ENCODE data around the gene BCL11B. TPM values are rescaled to one million over a fixed set of nuclear protein-coding genes. Genes with fewer than 3 reads are reported as not detected.

The BCL11B gene
- total and polyA plus RNA-seq, 10 of the 15 experiments (the other 5 are each of a cell fraction or from before 2014, with no cell fraction given) = 0.38 to 5.5 (median 1.3) TPM

DNA sequence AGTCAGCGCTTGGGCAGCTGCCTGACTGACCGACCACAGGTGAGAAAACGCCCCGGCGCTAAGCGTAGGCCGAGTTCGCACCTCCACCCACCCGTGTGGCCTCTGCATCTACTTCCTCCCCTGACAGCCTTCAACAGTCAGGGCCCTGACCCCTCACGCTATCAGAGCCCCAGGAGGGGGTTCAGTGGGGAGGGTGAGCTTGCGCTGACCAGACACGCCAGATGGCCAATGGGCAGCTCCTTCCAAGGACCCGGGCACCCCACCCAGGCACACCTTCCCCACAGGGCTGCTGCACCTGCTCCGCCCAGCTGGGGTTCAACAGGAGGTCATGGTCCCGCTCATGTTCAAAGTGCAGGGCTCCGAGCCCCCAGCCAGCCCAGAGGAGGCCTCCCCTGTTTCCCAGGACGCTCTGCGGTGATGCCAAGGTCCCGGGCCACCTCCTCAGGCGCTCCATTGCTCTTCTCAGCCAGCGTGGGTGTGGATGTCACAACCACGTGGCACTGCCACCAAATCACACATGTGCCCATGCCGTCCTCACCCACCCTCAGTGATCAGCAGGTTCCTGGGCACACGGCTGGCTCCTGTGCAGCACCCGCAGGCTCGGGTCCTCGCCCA is 48.7 kb upstream of the BCL11B start:
- no peaks in the 10 kb centered on the region for H3K36me3 ChIP-seq (ENCODE audit: control insufficient read depth in 2 of 2, insufficient read depth in 2 of 2, low read length in 1 of 2)
- H3K27me3 ChIP-seq (replicated peaks in 1 of 2; ENCODE audit: control insufficient read depth in 2 of 2, insufficient read depth in 2 of 2, low read length in 1 of 2) = no peaks in the 10 kb centered on the region
- DNase-seq (ENCODE audit: low read depth, low spot score) (no peak), FAIRE-seq (no peak), ATAC-seq (peak; percentile 10; the same call in 1 of the 3 replicates)
- ChIA-PET RAD21 (ENCODE audit: unreplicated experiment) (interaction anchor here (0.7 to 1.5 kb wide), 4 partner anchors 34 to 95 kb away, joined by 3 to 11 read pairs (median 6); no protein-coding TSS in a partner anchor), CTCF (interaction anchor here (1.0 to 2.1 kb wide), 8 partner anchors 17 to 101 kb away, joined by 3 to 27 read pairs (median 7); no protein-coding TSS in a partner anchor), SMC1A (ENCODE audit: uncharacterized antibody, unreplicated experiment) (interaction anchor here (1.0 to 1.2 kb wide), 2 partner anchors 60 to 95 kb away, joined by 3 to 12 read pairs; no protein-coding TSS in a partner anchor), POLR2A (no interaction called here)
- peaks cover 6% of the 10 kb centered on the region for H3K4me1 ChIP-seq (ENCODE audit: control insufficient read depth, insufficient read depth, low read length)
- no peaks in the 10 kb centered on the region for H4K20me1 ChIP-seq (ENCODE audit: control insufficient read depth, insufficient read depth)
- no peak overlapping the region for H2AFZ ChIP-seq (ENCODE audit: control insufficient read depth, low read depth, low read length)
- H3K27ac ChIP-seq (ENCODE audit: control insufficient read depth, insufficient read depth) = no peak overlapping the region
- in situ Hi-C loops (cut with MboI) (no loop called here), intact Hi-C loops (cut with micrococcal nuclease; ENCODE audit: unreplicated experiment) (loop anchor here (2.0 kb wide), 1 partner anchor 94 kb away; no protein-coding TSS in a partner anchor)
- no peaks in the 10 kb centered on the region; the same call in 2 of the 3 replicates for H3K9me3 ChIP-seq (replicated peaks; ENCODE audit: control insufficient read depth, insufficient read depth, low read length)
- H3K79me2 ChIP-seq (ENCODE audit: control insufficient read depth, insufficient read depth, low read length) = no peaks in the 10 kb centered on the region
- no peak overlapping the region for H3K4me2 ChIP-seq (ENCODE audit: control insufficient read depth, insufficient read depth)
- H3K4me3 ChIP-seq = no peak overlapping the region
- H3K9ac ChIP-seq (ENCODE audit: control insufficient read depth, insufficient read depth, low read length) = no peak overlapping the region
- 63% methylated on average over 26 of the region's 27 CpGs for WGBS (ENCODE audit: insufficient coverage, insufficient replicate concordance, low lambda C conversion rate, missing lambda C conversion rate)
- no TSS peak for BruUV-seq (replicated peaks)
- no peak for TF ChIP-seq ETV6 (conservative IDR thresholded peaks at IDR 0.05 in 1 of 2, IDR thresholded peaks at IDR 0.05 in 1 of 2; ENCODE audit: borderline replicate concordance in 1 of 2, low read depth in 1 of 2)
- no peak for TF ChIP-seq FOXK2 (IDR thresholded peaks at IDR 0.05)
- TF ChIP-seq, protein P1, sequence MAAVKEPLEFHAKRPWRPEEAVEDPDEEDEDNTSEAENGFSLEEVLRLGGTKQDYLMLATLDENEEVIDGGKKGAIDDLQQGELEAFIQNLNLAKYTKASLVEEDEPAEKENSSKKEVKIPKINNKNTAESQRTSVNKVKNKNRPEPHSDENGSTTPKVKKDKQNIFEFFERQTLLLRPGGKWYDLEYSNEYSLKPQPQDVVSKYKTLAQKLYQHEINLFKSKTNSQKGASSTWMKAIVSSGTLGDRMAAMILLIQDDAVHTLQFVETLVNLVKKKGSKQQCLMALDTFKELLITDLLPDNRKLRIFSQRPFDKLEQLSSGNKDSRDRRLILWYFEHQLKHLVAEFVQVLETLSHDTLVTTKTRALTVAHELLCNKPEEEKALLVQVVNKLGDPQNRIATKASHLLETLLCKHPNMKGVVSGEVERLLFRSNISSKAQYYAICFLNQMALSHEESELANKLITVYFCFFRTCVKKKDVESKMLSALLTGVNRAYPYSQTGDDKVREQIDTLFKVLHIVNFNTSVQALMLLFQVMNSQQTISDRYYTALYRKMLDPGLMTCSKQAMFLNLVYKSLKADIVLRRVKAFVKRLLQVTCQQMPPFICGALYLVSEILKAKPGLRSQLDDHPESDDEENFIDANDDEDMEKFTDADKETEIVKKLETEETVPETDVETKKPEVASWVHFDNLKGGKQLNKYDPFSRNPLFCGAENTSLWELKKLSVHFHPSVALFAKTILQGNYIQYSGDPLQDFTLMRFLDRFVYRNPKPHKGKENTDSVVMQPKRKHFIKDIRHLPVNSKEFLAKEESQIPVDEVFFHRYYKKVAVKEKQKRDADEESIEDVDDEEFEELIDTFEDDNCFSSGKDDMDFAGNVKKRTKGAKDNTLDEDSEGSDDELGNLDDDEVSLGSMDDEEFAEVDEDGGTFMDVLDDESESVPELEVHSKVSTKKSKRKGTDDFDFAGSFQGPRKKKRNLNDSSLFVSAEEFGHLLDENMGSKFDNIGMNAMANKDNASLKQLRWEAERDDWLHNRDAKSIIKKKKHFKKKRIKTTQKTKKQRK (IDR thresholded peaks at IDR 0.05; ENCODE audit: low read depth, low read length) = no peak
- TF ChIP-seq RELA (IDR thresholded peaks at IDR 0.05; ENCODE audit: borderline replicate concordance, partially characterized antibody) = no peak
- TF ChIP-seq, protein P2, sequence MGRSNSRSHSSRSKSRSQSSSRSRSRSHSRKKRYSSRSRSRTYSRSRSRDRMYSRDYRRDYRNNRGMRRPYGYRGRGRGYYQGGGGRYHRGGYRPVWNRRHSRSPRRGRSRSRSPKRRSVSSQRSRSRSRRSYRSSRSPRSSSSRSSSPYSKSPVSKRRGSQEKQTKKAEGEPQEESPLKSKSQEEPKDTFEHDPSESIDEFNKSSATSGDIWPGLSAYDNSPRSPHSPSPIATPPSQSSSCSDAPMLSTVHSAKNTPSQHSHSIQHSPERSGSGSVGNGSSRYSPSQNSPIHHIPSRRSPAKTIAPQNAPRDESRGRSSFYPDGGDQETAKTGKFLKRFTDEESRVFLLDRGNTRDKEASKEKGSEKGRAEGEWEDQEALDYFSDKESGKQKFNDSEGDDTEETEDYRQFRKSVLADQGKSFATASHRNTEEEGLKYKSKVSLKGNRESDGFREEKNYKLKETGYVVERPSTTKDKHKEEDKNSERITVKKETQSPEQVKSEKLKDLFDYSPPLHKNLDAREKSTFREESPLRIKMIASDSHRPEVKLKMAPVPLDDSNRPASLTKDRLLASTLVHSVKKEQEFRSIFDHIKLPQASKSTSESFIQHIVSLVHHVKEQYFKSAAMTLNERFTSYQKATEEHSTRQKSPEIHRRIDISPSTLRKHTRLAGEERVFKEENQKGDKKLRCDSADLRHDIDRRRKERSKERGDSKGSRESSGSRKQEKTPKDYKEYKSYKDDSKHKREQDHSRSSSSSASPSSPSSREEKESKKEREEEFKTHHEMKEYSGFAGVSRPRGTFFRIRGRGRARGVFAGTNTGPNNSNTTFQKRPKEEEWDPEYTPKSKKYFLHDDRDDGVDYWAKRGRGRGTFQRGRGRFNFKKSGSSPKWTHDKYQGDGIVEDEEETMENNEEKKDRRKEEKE (IDR thresholded peaks at IDR 0.05) = no peak
- no peak for TF ChIP-seq FOS (IDR thresholded peaks at IDR 0.05; ENCODE audit: borderline replicate concordance, extremely low read depth, insufficient read length)
- TF ChIP-seq PAX5 (IDR thresholded peaks at IDR 0.05; ENCODE audit: borderline replicate concordance, low read depth, low read length) = no peak
- TF ChIP-seq ZNF207 (IDR thresholded peaks at IDR 0.05; ENCODE audit: borderline replicate concordance) = no peak
- TF ChIP-seq STAT1 (conservative IDR thresholded peaks at IDR 0.05) = no peak
- TF ChIP-seq, protein P3, sequence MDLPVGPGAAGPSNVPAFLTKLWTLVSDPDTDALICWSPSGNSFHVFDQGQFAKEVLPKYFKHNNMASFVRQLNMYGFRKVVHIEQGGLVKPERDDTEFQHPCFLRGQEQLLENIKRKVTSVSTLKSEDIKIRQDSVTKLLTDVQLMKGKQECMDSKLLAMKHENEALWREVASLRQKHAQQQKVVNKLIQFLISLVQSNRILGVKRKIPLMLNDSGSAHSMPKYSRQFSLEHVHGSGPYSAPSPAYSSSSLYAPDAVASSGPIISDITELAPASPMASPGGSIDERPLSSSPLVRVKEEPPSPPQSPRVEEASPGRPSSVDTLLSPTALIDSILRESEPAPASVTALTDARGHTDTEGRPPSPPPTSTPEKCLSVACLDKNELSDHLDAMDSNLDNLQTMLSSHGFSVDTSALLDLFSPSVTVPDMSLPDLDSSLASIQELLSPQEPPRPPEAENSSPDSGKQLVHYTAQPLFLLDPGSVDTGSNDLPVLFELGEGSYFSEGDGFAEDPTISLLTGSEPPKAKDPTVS (IDR thresholded peaks at IDR 0.05; ENCODE audit: low read depth, low read length) = no peak
- no peak for TF ChIP-seq CHD2 (IDR thresholded peaks at IDR 0.05; ENCODE audit: borderline replicate concordance, low read depth, low read length)
- TF ChIP-seq TBL1XR1 (IDR thresholded peaks at IDR 0.05; ENCODE audit: low read depth, low read length) = no peak
- no peak for TF ChIP-seq TAF1 (IDR thresholded peaks at IDR 0.05; ENCODE audit: borderline replicate concordance, low read depth, low read length)
- no peak for TF ChIP-seq EGR1 (IDR thresholded peaks at IDR 0.05; ENCODE audit: borderline replicate concordance in 1 of 2, low read depth in 2 of 2, low read length in 2 of 2)
